GM19193 (cell line): ENCODE results near the gene SLC41A1.

Experiments used
- POLR2A ChIP-seq: IDR thresholded peaks from 4 replicates; pipeline ENCODE4 v1.6.1; 2011; ENCODE audit not compliant: insufficient read depth, insufficient read length; ENCODE audit errors: extremely low read depth

The SLC41A1 gene

GRCh38 chr1:205803986-205804385 lies 9.0 kb downstream of the SLC41A1 start:
- TF ChIP-seq POLR2A = no peak

GRCh38 chr1:205802060-205802459 lies 10.9 kb downstream of the SLC41A1 start:
- no peak for TF ChIP-seq POLR2A

- no peak for TF ChIP-seq POLR2A
These were observed 11.9 kb downstream of the SLC41A1 start for GRCh38 chr1:205800981-205801703.

GRCh38 chr1:205800427-205800826 lies 12.6 kb downstream of the SLC41A1 start:
- no peak for TF ChIP-seq POLR2A

- TF ChIP-seq POLR2A = no peak
These were observed 14.4 kb downstream of the SLC41A1 start for GRCh38 chr1:205798577-205798976.

- TF ChIP-seq POLR2A = no peak
These were observed 15.8 kb downstream of the SLC41A1 start for GRCh38 chr1:205797168-205797567.

GRCh38 chr1:205794011-205794730 lies 18.8 kb downstream of the SLC41A1 start:
- TF ChIP-seq POLR2A = no peak

GRCh38 chr1:205792961-205793673 lies 19.9 kb downstream of the SLC41A1 start:
- TF ChIP-seq POLR2A = no peak

GRCh38 chr1:205792481-205792881 lies 20.5 kb downstream of the SLC41A1 start:
- no peak for TF ChIP-seq POLR2A

- TF ChIP-seq POLR2A = no peak
These were observed 21.3 kb downstream of the SLC41A1 start for GRCh38 chr1:205791568-205792180.

- TF ChIP-seq POLR2A = no peak
These were observed 25.6 kb downstream of the SLC41A1 start for GRCh38 chr1:205787287-205787916.

- no peak for TF ChIP-seq POLR2A
These were observed 26.4 kb downstream of the SLC41A1 start for GRCh38 chr1:205786601-205787000.

- no peak for TF ChIP-seq POLR2A
These were observed 27.6 kb downstream of the SLC41A1 start for GRCh38 chr1:205785446-205785845.

- no peak for TF ChIP-seq POLR2A
These were observed 29.1 kb downstream of the SLC41A1 start for GRCh38 chr1:205783904-205784303.

GRCh38 chr1:205783433-205783795 lies 29.6 kb downstream of the SLC41A1 start:
- TF ChIP-seq POLR2A = no peak
